K562 (cell line): ENCODE results near the gene LYRM1. TPM values are rescaled to one million over a fixed set of nuclear protein-coding genes. Genes with fewer than 3 reads are reported as not detected.

Experiments
- ARID2 ChIP-seq: fragments of 450-650 bp; IDR thresholded peaks from 2 replicates; pipeline ENCODE4 v1.6.1; 2017; ENCODE audit warnings: antibody characterized with exemption, mild to moderate bottlenecking
- BRCA1 ChIP-seq, 2 experiments: fragments of 450-650 bp in 1 of 2; sonication (generic) in 1 of 2; formaldehyde crosslinking in 1 of 2; IDR thresholded peaks; 2 replicates each; pipeline versions ENCODE4 v1.5.0 to v1.6.1; 2017 to 2020; ENCODE audit warnings: mild to moderate bottlenecking in 1 of 2, missing genetic modification reagents in 1 of 2
- DPF2 ChIP-seq: fragments of 450-650 bp; IDR thresholded peaks from 2 replicates; pipeline ENCODE4 v1.6.1; 2016
- GABPA ChIP-seq: fragments of 200-800 bp; sonication (Bioruptor generic); conservative IDR thresholded peaks from 2 replicates; pipeline ENCODE4 v1.6.1; 2016; ENCODE audit warnings: low read depth, missing genetic modification characterization, missing compliant biosample characterization
- HOXB6 ChIP-seq: fragments of 250-450 bp; sonication (Bioruptor Pico); IDR thresholded peaks from 2 replicates; pipeline ENCODE4 v1.5.1; 2022; ENCODE audit warnings: mild to moderate bottlenecking, borderline replicate concordance
- MAFF ChIP-seq: IDR thresholded peaks from 2 replicates; pipeline ENCODE4 v1.6.1; 2012; ENCODE audit warnings: low read length, improper control_type of control experiment
- RB1 ChIP-seq: fragments of 450-650 bp; IDR thresholded peaks from 2 replicates; pipeline ENCODE4 v1.6.1; 2017; ENCODE audit warnings: low read depth, mild to moderate bottlenecking
- SMAD1 ChIP-seq: fragments of 150-350 bp; IDR thresholded peaks from 2 replicates; pipeline ENCODE4 v1.6.1; 2014; ENCODE audit warnings: low read length, low read depth; ENCODE audit not compliant: partially characterized antibody
- SRSF3 ChIP-seq: fragments of 200-400 bp; formaldehyde crosslinking; IDR thresholded peaks from 2 replicates; pipeline ENCODE4 v1.6.1; 2016; ENCODE audit warnings: mild to moderate bottlenecking, low read length, moderate library complexity; ENCODE audit not compliant: insufficient read depth
- U2AF2 ChIP-seq: fragments of 200-400 bp; formaldehyde crosslinking; optimal IDR thresholded peaks from 2 replicates; pipeline ENCODE3; 2017; ENCODE audit warnings: low read depth, mild to moderate bottlenecking, low read length
- ZBTB40 ChIP-seq, 2 experiments: fragments of 450-650 bp in 1 of 2; sonication (generic) in 1 of 2; formaldehyde crosslinking in 1 of 2; IDR thresholded peaks; 2 replicates each; pipeline versions ENCODE4 v1.7.1 to v1.9.0; 2016 to 2022; ENCODE audit warnings: inconsistent platforms in 1 of 2, mild to moderate bottlenecking in 1 of 2, missing genetic modification reagents in 1 of 2
- ZC3H4 ChIP-seq: sonication (generic); formaldehyde crosslinking; IDR thresholded peaks from 2 replicates; pipeline ENCODE4 v1.9.0; 2021; ENCODE audit warnings: missing genetic modification reagents, borderline replicate concordance
- polyA plus RNA-seq, 8 experiments: library from polyadenylated mRNA; depleted of rRNA in 4 of 8; stranded (reverse) in 5 of 8; unstranded in 3 of 8; fragments of >200 nt; fragmentation: Nextera tagmentation in 2 of 8; fragmentation: Illumina TruSeq in 1 of 8; extraction: Ambion mirVana in 2 of 8; extraction: Trizol in 1 of 8; gene quantifications; 2 replicates each; pipeline versions ENCODE4 v1.2.1 to v1.2.3, GENCODE V29; 2011 to 2014; ENCODE audit warnings: inconsistent platforms in 1 of 8, missing spikeins in 1 of 8
- total RNA-seq, 7 experiments: library from RNA; depleted of rRNA in 6 of 7; stranded (reverse); fragments of >200 nt in 6 of 7; fragmentation: Illumina TruSeq in 2 of 7; extraction: Trizol in 2 of 7; gene quantifications; 2 replicates each; pipeline versions ENCODE4 v1.2.1 to v1.2.3, GENCODE V29; 2011 to 2021; ENCODE audit warnings: low replicate concordance in 1 of 7
- TF ChIP-seq, protein P1 (sequence below): sonication (generic); formaldehyde crosslinking; IDR thresholded peaks from 2 replicates; pipeline ENCODE4 v1.8.1; 2023; ENCODE audit warnings: mild to moderate bottlenecking, missing genetic modification reagents
- TF ChIP-seq, protein P2 (sequence below), 2 experiments: IDR thresholded peaks; 2 replicates each; pipeline ENCODE4 v1.6.1; 2011; ENCODE audit warnings: borderline replicate concordance in 1 of 2, control low read depth in 1 of 2, low read depth in 1 of 2, low read length in 1 of 2, mild to moderate bottlenecking in 1 of 2, mixed read lengths in 1 of 2, moderate library complexity in 1 of 2; ENCODE audit not compliant: insufficient read depth in 1 of 2, insufficient read length in 1 of 2, poor library complexity in 1 of 2, severe bottlenecking in 1 of 2; ENCODE audit errors: extremely low read depth in 1 of 2

LYRM1 gene
- total and polyA plus RNA-seq, 9 of the 15 experiments (the other 6 are each of a cell fraction or from before 2014, with no cell fraction given): 17.5 to 44.1 (median 32.7) TPM

DNA sequence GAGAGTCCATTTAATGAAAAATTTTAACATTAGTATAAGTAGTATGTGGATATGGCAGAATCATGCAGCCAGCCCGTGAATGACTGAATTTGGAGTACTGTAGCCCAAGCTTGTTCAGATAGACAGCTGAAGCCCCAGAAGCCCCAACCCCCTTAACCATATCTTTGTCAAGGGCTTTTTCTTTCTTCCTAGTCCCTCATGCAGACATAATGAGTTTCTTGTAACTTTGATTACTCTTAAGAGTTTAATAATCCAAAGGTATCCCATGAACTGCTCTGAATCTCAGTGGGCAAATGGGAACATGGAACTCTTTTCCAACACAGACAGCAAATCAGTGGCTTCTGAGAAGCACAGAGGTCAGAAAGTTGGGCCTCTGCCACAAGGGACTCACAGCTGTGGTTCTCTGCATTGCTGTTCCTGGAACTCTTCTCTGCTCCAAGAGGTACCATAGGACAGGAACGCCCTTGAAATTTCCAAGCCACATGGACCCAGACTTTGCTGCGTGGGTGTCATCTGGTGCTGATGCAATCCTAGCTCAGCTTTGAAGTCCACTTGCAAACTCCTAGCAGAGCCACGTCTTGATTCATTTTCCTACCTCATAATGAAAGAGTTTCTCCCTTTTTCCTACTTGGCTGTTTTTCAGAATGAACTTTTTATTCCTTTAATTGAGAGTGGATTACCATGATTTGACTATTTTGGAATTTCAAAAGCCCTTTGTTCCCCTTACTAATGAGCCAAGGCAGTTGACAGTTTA lies 18.1 kb downstream of the LYRM1 start (continued):
- TF ChIP-seq ZBTB40 (IDR thresholded peaks at IDR 0.05): no peak
- TF ChIP-seq ZBTB40 (CRISPR knock-in tag; IDR thresholded peaks at IDR 0.05): no peak
- TF ChIP-seq SRSF3: no peak
- TF ChIP-seq DPF2: peak; percentile 72
- TF ChIP-seq SMAD1: no peak
- TF ChIP-seq U2AF2: no peak
- TF ChIP-seq, protein P1, sequence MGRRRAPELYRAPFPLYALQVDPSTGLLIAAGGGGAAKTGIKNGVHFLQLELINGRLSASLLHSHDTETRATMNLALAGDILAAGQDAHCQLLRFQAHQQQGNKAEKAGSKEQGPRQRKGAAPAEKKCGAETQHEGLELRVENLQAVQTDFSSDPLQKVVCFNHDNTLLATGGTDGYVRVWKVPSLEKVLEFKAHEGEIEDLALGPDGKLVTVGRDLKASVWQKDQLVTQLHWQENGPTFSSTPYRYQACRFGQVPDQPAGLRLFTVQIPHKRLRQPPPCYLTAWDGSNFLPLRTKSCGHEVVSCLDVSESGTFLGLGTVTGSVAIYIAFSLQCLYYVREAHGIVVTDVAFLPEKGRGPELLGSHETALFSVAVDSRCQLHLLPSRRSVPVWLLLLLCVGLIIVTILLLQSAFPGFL (CRISPR knock-in tag): no peak
- TF ChIP-seq ARID2: no peak
- TF ChIP-seq ZC3H4 (CRISPR knock-in tag): no peak
- TF ChIP-seq HOXB6 (CRISPR knock-in tag): no peak
- TF ChIP-seq BRCA1 (IDR thresholded peaks at IDR 0.05): no peak
- no peak for TF ChIP-seq BRCA1 (CRISPR knock-in tag; IDR thresholded peaks at IDR 0.05)
- TF ChIP-seq, protein P2, sequence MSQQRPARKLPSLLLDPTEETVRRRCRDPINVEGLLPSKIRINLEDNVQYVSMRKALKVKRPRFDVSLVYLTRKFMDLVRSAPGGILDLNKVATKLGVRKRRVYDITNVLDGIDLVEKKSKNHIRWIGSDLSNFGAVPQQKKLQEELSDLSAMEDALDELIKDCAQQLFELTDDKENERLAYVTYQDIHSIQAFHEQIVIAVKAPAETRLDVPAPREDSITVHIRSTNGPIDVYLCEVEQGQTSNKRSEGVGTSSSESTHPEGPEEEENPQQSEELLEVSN (IDR thresholded peaks at IDR 0.05; ENCODE audit: borderline replicate concordance in 1 of 2, extremely low read depth in 1 of 2, insufficient read depth in 1 of 2, insufficient read length in 1 of 2, low read depth in 1 of 2, low read length in 1 of 2, poor library complexity in 1 of 2, severe bottlenecking in 1 of 2): peak; percentile 34 to 35
- no peak; the same call in 1 of the 2 replicates for TF ChIP-seq GABPA (tag)
- no peak; the same call in 1 of the 2 replicates for TF ChIP-seq RB1
- no peak for TF ChIP-seq MAFF
